ENCODE measurements around the gene HCRTR1. TPM values are rescaled to one million over a fixed set of nuclear protein-coding genes. Genes with fewer than 3 reads are reported as not detected.

HCRTR1 gene
- total and polyA plus RNA-seq, 7 experiments from 2014 or later, result not detected

- ATAC-seq, result no peak
- H3K4me3 Mint-ChIP-seq, result no peak overlapping the region
- Histone ChIP-seq H3K27me3 (ENCODE audit: control insufficient read depth in 2 of 2, insufficient read depth in 2 of 2, low read length in 2 of 2) (no peaks in the 10 kb centered on the region), H3K36me3 (ENCODE audit: control insufficient read depth in 2 of 3, insufficient read depth in 3 of 3, low read length in 3 of 3) (no peaks in the 10 kb centered on the region), H3K27ac (ENCODE audit: low read depth, low read length) (no peak overlapping the region), H3K4me3 (ENCODE audit: low read length) (no peak overlapping the region), H3K9me3 (ENCODE audit: control insufficient read depth in 2 of 3, low read length in 3 of 3) (no peaks in the 10 kb centered on the region), H3K4me1 (ENCODE audit: control insufficient read depth in 2 of 2, insufficient read depth in 2 of 2, low read length in 2 of 2) (no peaks in the 10 kb centered on the region)
- H3K36me3 Mint-ChIP-seq, result no peaks in the 10 kb centered on the region
- intact Hi-C loops (cut with micrococcal nuclease), result no loop called here
- ChIA-PET POLR2A (interaction anchor here (0.7 kb wide), 1 partner anchor 187 kb away, joined by 3 read pairs; no protein-coding TSS in a partner anchor), CTCF (no interaction called here)
- DNase-seq, result no peak
- H3K4me1 Mint-ChIP-seq, result peaks cover 0 to 3% (median 0%) of the 10 kb centered on the region in 7 donors
- H3K27ac Mint-ChIP-seq, result no peak overlapping the region
- H3K27me3 Mint-ChIP-seq, result peaks cover 0 to 28% (median 0%) of the 10 kb centered on the region in 5 donors
- no peaks in the 10 kb centered on the region for H3K9me3 Mint-ChIP-seq
These were observed 15.4 kb upstream of the HCRTR1 start for GRCh38 chr1:31602081-31602480.

- Histone ChIP-seq H3K4me3 (ENCODE audit: low read length) (no peak overlapping the region), H3K36me3 (ENCODE audit: control insufficient read depth in 2 of 3, insufficient read depth in 3 of 3, low read length in 3 of 3) (no peaks in the 10 kb centered on the region), H3K4me1 (ENCODE audit: control insufficient read depth in 2 of 2, insufficient read depth in 2 of 2, low read length in 2 of 2) (no peaks in the 10 kb centered on the region), H3K9me3 (ENCODE audit: control insufficient read depth in 2 of 3, low read length in 3 of 3) (no peaks in the 10 kb centered on the region), H3K27ac (ENCODE audit: low read depth, low read length) (no peak overlapping the region), H3K27me3 (ENCODE audit: control insufficient read depth in 2 of 2, insufficient read depth in 2 of 2, low read length in 2 of 2) (no peaks in the 10 kb centered on the region)
- peaks cover 0 to 3% (median 0%) of the 10 kb centered on the region in 5 donors for H3K36me3 Mint-ChIP-seq
- POLR2A ChIA-PET, result no interaction called here
- peaks cover 0 to 2% (median 0%) of the 10 kb centered on the region in 11 donors for H3K9me3 Mint-ChIP-seq
- DNase-seq, result peak in 1 of 9 donors; percentile 43
- no peak overlapping the region for H3K27ac Mint-ChIP-seq
- CTCF ChIA-PET, result no interaction called here
- peak; percentile 91 for ATAC-seq
- H3K4me1 Mint-ChIP-seq, result peaks cover 0 to 3% (median 0%) of the 10 kb centered on the region in 7 donors
- no peak overlapping the region for H3K4me3 Mint-ChIP-seq
- intact Hi-C loops (cut with micrococcal nuclease), result no loop called here
- H3K27me3 Mint-ChIP-seq, result peaks cover 0 to 21% (median 0%) of the 10 kb centered on the region in 5 donors
These were observed 11.5 kb upstream of the HCRTR1 start for GRCh38 chr1:31605908-31606427.

GRCh38 chr1:31607360-31607759 is 10.1 kb upstream of the HCRTR1 start:
- peaks cover 0 to 2% (median 0%) of the 10 kb centered on the region in 11 donors for H3K9me3 Mint-ChIP-seq
- peaks cover 0 to 3% (median 0%) of the 10 kb centered on the region in 7 donors for H3K4me1 Mint-ChIP-seq
- no peaks in the 10 kb centered on the region for H3K9me3 ChIP-seq (ENCODE audit: control insufficient read depth in 2 of 3, low read length in 3 of 3)
- peaks cover 0 to 16% (median 0%) of the 10 kb centered on the region in 5 donors for H3K27me3 Mint-ChIP-seq
- no peaks in the 10 kb centered on the region for H3K4me1 ChIP-seq (ENCODE audit: control insufficient read depth in 2 of 2, insufficient read depth in 2 of 2, low read length in 2 of 2)
- H3K27me3 ChIP-seq (ENCODE audit: control insufficient read depth in 2 of 2, insufficient read depth in 2 of 2, low read length in 2 of 2), result no peaks in the 10 kb centered on the region
- POLR2A ChIA-PET, result no interaction called here
- CTCF ChIA-PET, result no interaction called here
- H3K36me3 Mint-ChIP-seq, result peaks cover 0 to 3% (median 0%) of the 10 kb centered on the region in 5 donors
- DNase-seq (no peak), ATAC-seq (no peak)
- H3K36me3 ChIP-seq (ENCODE audit: control insufficient read depth in 2 of 3, insufficient read depth in 3 of 3, low read length in 3 of 3), result no peaks in the 10 kb centered on the region
- H3K27ac Mint-ChIP-seq, result no peak overlapping the region
- no peak overlapping the region for H3K4me3 Mint-ChIP-seq
- intact Hi-C loops (cut with micrococcal nuclease), result no loop called here
- no peak overlapping the region for H3K27ac ChIP-seq (ENCODE audit: low read depth, low read length)
- H3K4me3 ChIP-seq (ENCODE audit: low read length), result no peak overlapping the region

GRCh38 chr1:31609514-31610118 is 7.9 kb upstream of the HCRTR1 start:
- peaks cover 0 to 3% (median 0%) of the 10 kb centered on the region in 7 donors for H3K4me1 Mint-ChIP-seq
- ChIA-PET CTCF (interaction anchor here (1.5 kb wide), 1 partner anchor 9 kb away, joined by 3 read pairs; no protein-coding TSS in a partner anchor), POLR2A (no interaction called here)
- Histone ChIP-seq H3K27me3 (ENCODE audit: control insufficient read depth in 2 of 2, insufficient read depth in 2 of 2, low read length in 2 of 2) (no peaks in the 10 kb centered on the region), H3K36me3 (ENCODE audit: control insufficient read depth in 2 of 3, insufficient read depth in 3 of 3, low read length in 3 of 3) (no peaks in the 10 kb centered on the region), H3K9me3 (ENCODE audit: control insufficient read depth in 2 of 3, low read length in 3 of 3) (no peaks in the 10 kb centered on the region), H3K4me1 (ENCODE audit: control insufficient read depth in 2 of 2, insufficient read depth in 2 of 2, low read length in 2 of 2) (no peaks in the 10 kb centered on the region), H3K4me3 (ENCODE audit: low read length) (no peak overlapping the region), H3K27ac (ENCODE audit: low read depth, low read length) (no peak overlapping the region)
- peaks cover 0 to 2% (median 0%) of the 10 kb centered on the region in 11 donors for H3K9me3 Mint-ChIP-seq
- no peak overlapping the region for H3K4me3 Mint-ChIP-seq
- intact Hi-C loops (cut with micrococcal nuclease), result no loop called here
- ATAC-seq (no peak), DNase-seq (no peak)
- no peak overlapping the region for H3K27ac Mint-ChIP-seq
- H3K36me3 Mint-ChIP-seq, result peaks cover 0 to 3% (median 0%) of the 10 kb centered on the region in 5 donors
- peaks cover 0 to 10% (median 4%) of the 10 kb centered on the region in 5 donors for H3K27me3 Mint-ChIP-seq

GRCh38 chr1:31614414-31615005 is 3.0 kb upstream of the HCRTR1 start:
- POLR2A ChIA-PET, result no interaction called here
- Mint-ChIP-seq H3K4me3 (no peak overlapping the region), H3K27me3 (peaks cover 30 to 34% (median 30%) of the 10 kb centered on the region in 5 donors), H3K9me3 (no peaks in the 10 kb centered on the region), H3K36me3 (no peaks in the 10 kb centered on the region), H3K4me1 (peaks cover 0 to 10% (median 5%) of the 10 kb centered on the region in 7 donors), H3K27ac (peak overlapping the region in 1 of 9 donors; percentile 12)
- no peak overlapping the region for H3K27ac ChIP-seq (ENCODE audit: low read depth, low read length)
- no peaks in the 10 kb centered on the region for H3K4me1 ChIP-seq (ENCODE audit: control insufficient read depth in 2 of 2, insufficient read depth in 2 of 2, low read length in 2 of 2)
- ATAC-seq (no peak), DNase-seq (no peak)
- H3K4me3 ChIP-seq (ENCODE audit: low read length), result no peak overlapping the region
- peaks cover 0 to 3% of the 10 kb centered on the region in 2 donors for H3K27me3 ChIP-seq (ENCODE audit: control insufficient read depth in 2 of 2, insufficient read depth in 2 of 2, low read length in 2 of 2)
- no peaks in the 10 kb centered on the region for H3K36me3 ChIP-seq (ENCODE audit: control insufficient read depth in 2 of 3, insufficient read depth in 3 of 3, low read length in 3 of 3)
- intact Hi-C loops (cut with micrococcal nuclease), result no loop called here
- no peaks in the 10 kb centered on the region for H3K9me3 ChIP-seq (ENCODE audit: control insufficient read depth in 2 of 3, low read length in 3 of 3)
- CTCF ChIA-PET, result no interaction called here

- CTCF ChIA-PET, result no interaction called here
- peaks cover 0 to 3% of the 10 kb centered on the region in 2 donors for H3K27me3 ChIP-seq (ENCODE audit: control insufficient read depth in 2 of 2, insufficient read depth in 2 of 2, low read length in 2 of 2)
- POLR2A ChIA-PET, result no interaction called here
These were observed 2.1 kb upstream of the HCRTR1 start for GRCh38 chr1:31615414-31615813.

More at GRCh38 chr1:31615414-31615813, 2.1 kb upstream of the HCRTR1 start:
- H3K4me1 ChIP-seq (ENCODE audit: control insufficient read depth in 2 of 2, insufficient read depth in 2 of 2, low read length in 2 of 2), result no peaks in the 10 kb centered on the region
- no peak for DNase-seq
- no peak overlapping the region for H3K27ac Mint-ChIP-seq
- ATAC-seq, result no peak
- intact Hi-C loops (cut with micrococcal nuclease), result no loop called here
- H3K36me3 Mint-ChIP-seq, result no peaks in the 10 kb centered on the region
- H3K9me3 ChIP-seq (ENCODE audit: control insufficient read depth in 2 of 3, low read length in 3 of 3), result no peaks in the 10 kb centered on the region
- H3K9me3 Mint-ChIP-seq, result no peaks in the 10 kb centered on the region
- H3K27ac ChIP-seq (ENCODE audit: low read depth, low read length), result no peak overlapping the region
- H3K36me3 ChIP-seq (ENCODE audit: control insufficient read depth in 2 of 3, insufficient read depth in 3 of 3, low read length in 3 of 3), result no peaks in the 10 kb centered on the region
- no peak overlapping the region for H3K4me3 Mint-ChIP-seq
- H3K4me1 Mint-ChIP-seq, result peaks cover 0 to 10% (median 5%) of the 10 kb centered on the region in 7 donors
- peaks cover 30 to 37% (median 33%) of the 10 kb centered on the region in 5 donors for H3K27me3 Mint-ChIP-seq
- no peak overlapping the region for H3K4me3 ChIP-seq (ENCODE audit: low read length)
